Measurements from ENCODE around the gene PYGL. TPM values are rescaled to one million over a fixed set of nuclear protein-coding genes. Genes with fewer than 3 reads are reported as not detected.

PYGL gene
- total RNA-seq, 1 donor from 2014 or later, result 21.1 TPM

GRCh38 chr14:50882932-50883826 is 61.1 kb downstream of the PYGL start:
- peaks cover 13% of the 10 kb centered on the region for H3K4me1 Mint-ChIP-seq (ENCODE audit: unreplicated experiment)
- H3K4me3 Mint-ChIP-seq (ENCODE audit: unreplicated experiment), result no peak overlapping the region
- H3K36me3 Mint-ChIP-seq (ENCODE audit: low read depth, unreplicated experiment), result no peaks in the 10 kb centered on the region
- TF ChIP-seq CTCF (IDR thresholded peaks at IDR 0.05; ENCODE audit: unreplicated experiment), result no peak
- no peak overlapping the region for H3K27ac Mint-ChIP-seq (ENCODE audit: unreplicated experiment)
- no peaks in the 10 kb centered on the region for H3K27me3 Mint-ChIP-seq (ENCODE audit: unreplicated experiment)
- no peak for DNase-seq (ENCODE audit: low spot score)
- peaks cover 4% of the 10 kb centered on the region for H3K9me3 Mint-ChIP-seq (ENCODE audit: unreplicated experiment)

- Mint-ChIP-seq H3K9me3 (ENCODE audit: unreplicated experiment) (peaks cover 4% of the 10 kb centered on the region), H3K4me1 (ENCODE audit: unreplicated experiment) (peaks cover 20% of the 10 kb centered on the region), H3K27me3 (ENCODE audit: unreplicated experiment) (peaks cover 7% of the 10 kb centered on the region), H3K27ac (ENCODE audit: unreplicated experiment) (no peak overlapping the region), H3K4me3 (ENCODE audit: unreplicated experiment) (no peak overlapping the region), H3K36me3 (ENCODE audit: low read depth, unreplicated experiment) (no peaks in the 10 kb centered on the region)
- no peak for DNase-seq (ENCODE audit: low spot score)
- no peak for TF ChIP-seq CTCF (IDR thresholded peaks at IDR 0.05; ENCODE audit: unreplicated experiment)
Observed at GRCh38 chr14:50875359-50876070, 68.8 kb downstream of the PYGL start.

- H3K36me3 Mint-ChIP-seq (ENCODE audit: low read depth, unreplicated experiment), result no peaks in the 10 kb centered on the region
- H3K4me1 Mint-ChIP-seq (ENCODE audit: unreplicated experiment), result peaks cover 18% of the 10 kb centered on the region
- H3K27me3 Mint-ChIP-seq (ENCODE audit: unreplicated experiment), result peaks cover 7% of the 10 kb centered on the region
- no peak overlapping the region for H3K4me3 Mint-ChIP-seq (ENCODE audit: unreplicated experiment)
- DNase-seq (ENCODE audit: low spot score), result no peak
- TF ChIP-seq CTCF (IDR thresholded peaks at IDR 0.05; ENCODE audit: unreplicated experiment), result no peak
- H3K9me3 Mint-ChIP-seq (ENCODE audit: unreplicated experiment), result peaks cover 4% of the 10 kb centered on the region
- H3K27ac Mint-ChIP-seq (ENCODE audit: unreplicated experiment), result no peak overlapping the region
Observed at GRCh38 chr14:50874757-50875156, 69.5 kb downstream of the PYGL start.

GRCh38 chr14:50871914-50872732 is 72.2 kb downstream of the PYGL start, which contains the start of gene ABHD12B:
Gene ABHD12B, plus strand, starts transcription at chr14:50872053. Its CDS starts 122 bp downstream, at chr14:50872175.
- DNase-seq (ENCODE audit: low spot score), result peak; percentile 18
- peaks cover 7% of the 10 kb centered on the region for H3K27me3 Mint-ChIP-seq (ENCODE audit: unreplicated experiment)
- H3K9me3 Mint-ChIP-seq (ENCODE audit: unreplicated experiment), result no peaks in the 10 kb centered on the region
- H3K4me3 Mint-ChIP-seq (ENCODE audit: unreplicated experiment), result peak within 1 kb of the TSS; percentile 50
- peaks cover 15% of the 10 kb centered on the region for H3K4me1 Mint-ChIP-seq (ENCODE audit: unreplicated experiment)
- no peak within 1 kb of the TSS for H3K27ac Mint-ChIP-seq (ENCODE audit: unreplicated experiment)
- no peak for TF ChIP-seq CTCF (IDR thresholded peaks at IDR 0.05; ENCODE audit: unreplicated experiment)
- no peaks in the 10 kb centered on the region for H3K36me3 Mint-ChIP-seq (ENCODE audit: low read depth, unreplicated experiment)
